A673 (cell line): ENCODE measurements around the gene CTNNA2. TPM values are rescaled to one million over a fixed set of nuclear protein-coding genes. Genes with fewer than 3 reads are reported as not detected.

ENCODE experiments used
- BruUV-seq: library from RNA; stranded (reverse); fragments of 400-500 nt; replicated peaks from 2 replicates; lab custom pipeline; 2021; lab: Mats Ljungman, UMichigan
- CTCF ChIA-PET: fragments of 300-600 bp; sonication (Branson Sonifier 250); formaldehyde crosslinking; loops from one replicate; lab custom pipeline; 2022; ENCODE audit warnings: antibody characterized with exemption; lab: Charles Lee
- POLR2A ChIA-PET: fragments of 300-600 bp; sonication (Branson Sonifier 250); formaldehyde crosslinking; loops from one replicate; lab custom pipeline; 2022; ENCODE audit warnings: antibody characterized with exemption; ENCODE audit not compliant: low non-redundant PET; lab: Charles Lee
- DNase-seq: peaks from one replicate; pipeline ENCODE4 v3.0.0-alpha.2; 2015; ENCODE audit warnings: low spot score
- H3K27ac ChIP-seq: fragments of 200-600 bp; sonication (generic); 2 replicates; pipeline ENCODE4 v1.5.1; 2016; ENCODE audit warnings: mixed run types, low read depth, mild to moderate bottlenecking, mixed read lengths, antibody characterized with exemption, low read length; ENCODE audit not compliant: poor library complexity, severe bottlenecking
- H3K27me3 ChIP-seq: fragments of 200-600 bp; sonication (generic); replicated peaks from 2 replicates; pipeline ENCODE4 v1.6.1; 2017; ENCODE audit warnings: mixed run types, low read depth, mild to moderate bottlenecking, mixed read lengths, antibody characterized with exemption, low read length; ENCODE audit not compliant: insufficient read depth, poor library complexity
- H3K36me3 ChIP-seq: fragments of 200-600 bp; sonication (generic); 2 replicates; pipeline ENCODE4 v1.6.1; 2016; ENCODE audit warnings: mixed run types, mild to moderate bottlenecking, mixed read lengths, antibody characterized with exemption, low read length; ENCODE audit not compliant: insufficient read depth, poor library complexity, severe bottlenecking
- H3K4me1 ChIP-seq: fragments of 200-600 bp; sonication (generic); 2 replicates; pipeline ENCODE4 v1.6.1; 2017; ENCODE audit warnings: mixed run types, mild to moderate bottlenecking, mixed read lengths, antibody characterized with exemption, low read length; ENCODE audit not compliant: insufficient read depth, poor library complexity, severe bottlenecking
- H3K4me3 ChIP-seq: fragments of 200-600 bp; sonication (generic); 2 replicates; pipeline ENCODE4 v1.5.1; 2016; ENCODE audit warnings: low read depth, mixed run types, mild to moderate bottlenecking, mixed read lengths, low read length; ENCODE audit not compliant: poor library complexity, severe bottlenecking
- H3K9me3 ChIP-seq: fragments of 200-600 bp; sonication (generic); 2 replicates; pipeline ENCODE4 v1.6.1; 2016; ENCODE audit warnings: mixed run types, low read depth, mild to moderate bottlenecking, mixed read lengths, antibody characterized with exemption, low read length; ENCODE audit not compliant: poor library complexity, severe bottlenecking
- EZH2 ChIP-seq: fragments of 200-600 bp; sonication (generic); IDR thresholded peaks from 2 replicates; pipeline ENCODE4 v1.6.1; 2017; ENCODE audit warnings: borderline replicate concordance, low read depth, mild to moderate bottlenecking, mixed read lengths, antibody characterized with exemption, low read length; ENCODE audit not compliant: poor library complexity, severe bottlenecking
- intact Hi-C: fragments of 100-400 bp; cut with micrococcal nuclease; formaldehyde crosslinking; loops from one replicate; pipeline ENCODE4 v1.10.0; 2022; ENCODE audit not compliant: unreplicated experiment
- total RNA-seq: library from RNA; stranded (reverse); gene quantifications from 2 replicates; pipeline ENCODE4 v1.2.3, GENCODE V29; 2021
- TF ChIP-seq, protein P1 (sequence below): fragments of 300-800, 200-600 bp; sonication (generic); conservative IDR thresholded peaks from 2 replicates; pipeline ENCODE4 v1.5.1; 2017; ENCODE audit warnings: low read depth, mild to moderate bottlenecking, antibody characterized with exemption, low read length, moderate library complexity, mixed read lengths

Gene CTNNA2
- total RNA-seq, 1 experiment from 2014 or later = not detected

DNA sequence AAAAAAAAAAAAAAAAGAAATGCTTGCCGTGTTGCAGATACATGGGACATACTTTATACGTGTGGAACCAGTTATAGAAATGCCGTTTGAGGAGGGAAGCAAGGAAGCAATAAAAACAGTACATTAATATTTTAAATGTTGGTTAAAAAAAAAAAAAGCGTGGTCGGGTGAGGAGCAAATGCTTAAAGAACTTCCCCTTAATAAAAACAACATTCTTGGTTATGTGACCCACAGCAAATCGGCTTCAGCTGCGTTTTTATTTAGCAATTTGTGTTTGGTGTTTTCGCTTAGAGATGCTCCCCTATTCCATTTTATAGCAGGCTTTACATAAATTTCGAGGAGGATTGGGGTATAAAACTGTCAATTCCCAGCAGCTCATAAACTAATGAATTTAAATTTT lies 568.1 kb downstream of the CTNNA2 start:
- BruUV-seq = no TSS peak
- H3K27me3 ChIP-seq = no peaks in the 10 kb centered on the region
- no peaks in the 10 kb centered on the region for H3K36me3 ChIP-seq
- CTCF ChIA-PET = no interaction called here
- TF ChIP-seq, protein P1, sequence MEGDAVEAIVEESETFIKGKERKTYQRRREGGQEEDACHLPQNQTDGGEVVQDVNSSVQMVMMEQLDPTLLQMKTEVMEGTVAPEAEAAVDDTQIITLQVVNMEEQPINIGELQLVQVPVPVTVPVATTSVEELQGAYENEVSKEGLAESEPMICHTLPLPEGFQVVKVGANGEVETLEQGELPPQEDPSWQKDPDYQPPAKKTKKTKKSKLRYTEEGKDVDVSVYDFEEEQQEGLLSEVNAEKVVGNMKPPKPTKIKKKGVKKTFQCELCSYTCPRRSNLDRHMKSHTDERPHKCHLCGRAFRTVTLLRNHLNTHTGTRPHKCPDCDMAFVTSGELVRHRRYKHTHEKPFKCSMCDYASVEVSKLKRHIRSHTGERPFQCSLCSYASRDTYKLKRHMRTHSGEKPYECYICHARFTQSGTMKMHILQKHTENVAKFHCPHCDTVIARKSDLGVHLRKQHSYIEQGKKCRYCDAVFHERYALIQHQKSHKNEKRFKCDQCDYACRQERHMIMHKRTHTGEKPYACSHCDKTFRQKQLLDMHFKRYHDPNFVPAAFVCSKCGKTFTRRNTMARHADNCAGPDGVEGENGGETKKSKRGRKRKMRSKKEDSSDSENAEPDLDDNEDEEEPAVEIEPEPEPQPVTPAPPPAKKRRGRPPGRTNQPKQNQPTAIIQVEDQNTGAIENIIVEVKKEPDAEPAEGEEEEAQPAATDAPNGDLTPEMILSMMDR = no peak
- TF ChIP-seq EZH2 = no peak
- intact Hi-C loops = no loop called here
- H3K9me3 ChIP-seq = no peaks in the 10 kb centered on the region
- POLR2A ChIA-PET = no interaction called here
- DNase-seq = peak; percentile 26
- peak overlapping the region; percentile 5 for H3K4me3 ChIP-seq
- H3K27ac ChIP-seq = no peak overlapping the region
- peaks cover 3% of the 10 kb centered on the region for H3K4me1 ChIP-seq

GRCh38 chr2:80086831-80087230 lies 574.0 kb downstream of the CTNNA2 start:
- no peaks in the 10 kb centered on the region for H3K36me3 ChIP-seq
- intact Hi-C loops = loop anchor here (5.0 kb wide), 1 partner anchor 150 kb away; no protein-coding TSS in a partner anchor
- no peaks in the 10 kb centered on the region for H3K27me3 ChIP-seq
- peak; percentile 87 for DNase-seq
- no peak for TF ChIP-seq EZH2
- TF ChIP-seq, protein P1 = peak; percentile 22; the same call in 1 of the 2 replicates
- H3K27ac ChIP-seq = no peak overlapping the region
- H3K9me3 ChIP-seq = no peaks in the 10 kb centered on the region
- ChIA-PET POLR2A (interaction anchor here (0.5 kb wide), 1 partner anchor 73 kb away, joined by 3 read pairs; no protein-coding TSS in a partner anchor), CTCF (no interaction called here)
- H3K4me1 ChIP-seq = peaks cover 12% of the 10 kb centered on the region
- BruUV-seq = no TSS peak
- H3K4me3 ChIP-seq = no peak overlapping the region

- peaks cover 12% of the 10 kb centered on the region for H3K4me1 ChIP-seq
- TF ChIP-seq EZH2 = no peak
- TF ChIP-seq, protein P1 = no peak
- H3K9me3 ChIP-seq = no peaks in the 10 kb centered on the region
- no peak overlapping the region for H3K4me3 ChIP-seq
- BruUV-seq = no TSS peak
- ChIA-PET POLR2A (no interaction called here), CTCF (no interaction called here)
- no peaks in the 10 kb centered on the region for H3K36me3 ChIP-seq
- intact Hi-C loops = no loop called here
- H3K27me3 ChIP-seq = no peaks in the 10 kb centered on the region
- H3K27ac ChIP-seq = no peak overlapping the region
- no peak for DNase-seq
Measured at GRCh38 chr2:80091237-80091636, 578.4 kb downstream of the CTNNA2 start.
